ENCODE results near the gene CEP104. TPM values are rescaled to one million over a fixed set of nuclear protein-coding genes. Genes with fewer than 3 reads are reported as not detected.

The CEP104 gene
- polyA plus RNA-seq, 1 of the 3 experiments (the other 2 are of a cell fraction) = 19.2 TPM

DNA sequence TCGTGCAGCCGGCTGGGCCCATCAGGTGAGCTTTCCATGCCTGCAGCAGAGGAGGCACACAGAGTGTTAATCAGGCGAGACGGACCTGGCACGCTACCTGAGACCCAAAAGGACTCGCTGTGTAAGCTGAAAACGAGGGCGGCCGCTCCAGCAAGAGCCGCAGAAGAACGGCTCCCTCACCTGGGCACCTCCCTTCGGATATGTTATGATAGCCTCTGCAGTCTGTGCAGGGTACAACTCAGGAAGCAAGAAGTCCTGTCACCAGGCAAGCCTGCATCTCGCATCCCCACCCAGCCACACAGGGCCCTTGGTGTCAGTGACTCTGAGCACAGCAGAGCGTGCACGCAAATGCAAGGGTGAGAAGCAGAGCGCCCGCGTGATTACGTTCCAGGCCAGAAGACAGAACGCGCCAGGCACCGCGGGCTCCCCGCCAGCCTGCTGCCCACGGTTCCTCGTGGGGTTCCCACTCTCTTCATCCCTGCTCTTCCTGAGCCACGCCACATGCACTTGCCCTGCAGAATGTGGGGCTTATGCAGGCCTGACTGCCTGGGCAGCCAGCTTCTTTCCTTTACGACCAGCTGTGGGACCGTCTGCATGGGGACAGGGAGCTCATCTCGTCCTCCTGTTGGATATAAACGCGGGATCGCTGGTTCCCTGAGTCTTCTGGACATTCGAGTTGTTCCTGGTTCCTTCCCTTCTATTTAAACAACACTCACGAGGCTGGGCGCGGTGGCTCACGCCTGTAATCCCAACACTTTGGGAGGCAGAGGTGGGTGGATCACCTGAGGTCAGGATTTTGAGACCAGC is 40.5 kb downstream of the CEP104 start:
- Histone ChIP-seq H3K4me3 (ENCODE audit: low read depth in 2 of 2, low read length in 1 of 2) (no peak overlapping the region), H3K9me2 (no peaks in the 10 kb centered on the region), H3K9ac (no peak overlapping the region), H3K9me3 (no peaks in the 10 kb centered on the region), H3K36me3 (replicated peaks in 1 of 2; ENCODE audit: control insufficient read depth in 1 of 2, insufficient read depth in 2 of 2, low read length in 1 of 2) (peaks cover 0 to 23% of the 10 kb centered on the region in 2 experiments), H4K20me1 (ENCODE audit: insufficient read depth) (no peaks in the 10 kb centered on the region), H3F3A (replicated peaks; ENCODE audit: insufficient read depth) (no peaks in the 10 kb centered on the region), H2AFZ (ENCODE audit: low read depth) (no peak overlapping the region), H3K4me1 (ENCODE audit: control insufficient read depth in 1 of 2, insufficient read depth in 2 of 2, low read depth in 1 of 2, low read length in 1 of 2) (peaks cover 0 to 33% of the 10 kb centered on the region in 2 experiments; a peak in 2 of 4 replicates), H3K27me3 (ENCODE audit: insufficient read depth) (no peaks in the 10 kb centered on the region), H3K27ac (ENCODE audit: low read depth in 2 of 2, low read length in 1 of 2) (no peak overlapping the region), H3K79me2 (ENCODE audit: insufficient read depth) (no peaks in the 10 kb centered on the region), H3K4me2 (no peak overlapping the region)
- ChIA-PET POLR2A (no interaction called here), CTCF (interaction anchor here (1.4 kb wide), 1 partner anchor 15 kb away, joined by 5 read pairs; no protein-coding TSS in a partner anchor)
- no peak for DNase-seq
- WGBS (ENCODE audit: low lambda C conversion rate) = 91% methylated on average over 26 of the region's 38 CpGs
- no peak for TF ChIP-seq POLR2AphosphoS5 (IDR thresholded peaks at IDR 0.05; ENCODE audit: low read depth, low read length)
- TF ChIP-seq, protein P1, sequence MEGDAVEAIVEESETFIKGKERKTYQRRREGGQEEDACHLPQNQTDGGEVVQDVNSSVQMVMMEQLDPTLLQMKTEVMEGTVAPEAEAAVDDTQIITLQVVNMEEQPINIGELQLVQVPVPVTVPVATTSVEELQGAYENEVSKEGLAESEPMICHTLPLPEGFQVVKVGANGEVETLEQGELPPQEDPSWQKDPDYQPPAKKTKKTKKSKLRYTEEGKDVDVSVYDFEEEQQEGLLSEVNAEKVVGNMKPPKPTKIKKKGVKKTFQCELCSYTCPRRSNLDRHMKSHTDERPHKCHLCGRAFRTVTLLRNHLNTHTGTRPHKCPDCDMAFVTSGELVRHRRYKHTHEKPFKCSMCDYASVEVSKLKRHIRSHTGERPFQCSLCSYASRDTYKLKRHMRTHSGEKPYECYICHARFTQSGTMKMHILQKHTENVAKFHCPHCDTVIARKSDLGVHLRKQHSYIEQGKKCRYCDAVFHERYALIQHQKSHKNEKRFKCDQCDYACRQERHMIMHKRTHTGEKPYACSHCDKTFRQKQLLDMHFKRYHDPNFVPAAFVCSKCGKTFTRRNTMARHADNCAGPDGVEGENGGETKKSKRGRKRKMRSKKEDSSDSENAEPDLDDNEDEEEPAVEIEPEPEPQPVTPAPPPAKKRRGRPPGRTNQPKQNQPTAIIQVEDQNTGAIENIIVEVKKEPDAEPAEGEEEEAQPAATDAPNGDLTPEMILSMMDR (IDR thresholded peaks at IDR 0.05) = no peak
- no peak for TF ChIP-seq USF1 (IDR thresholded peaks at IDR 0.05; ENCODE audit: borderline replicate concordance, low read depth)
- TF ChIP-seq ZBTB33 (IDR thresholded peaks at IDR 0.05; ENCODE audit: borderline replicate concordance, low read depth) = no peak
- TF ChIP-seq YY1 (IDR thresholded peaks at IDR 0.05; ENCODE audit: low read depth) = no peak
- no peak for TF ChIP-seq TEAD4 (IDR thresholded peaks at IDR 0.05; ENCODE audit: borderline replicate concordance, insufficient read depth)
- TF ChIP-seq FOXJ3 (CRISPR knock-in tag; IDR thresholded peaks at IDR 0.05) = no peak
- no peak for TF ChIP-seq GATA2 (CRISPR knock-in tag; IDR thresholded peaks at IDR 0.05)
- no peak for TF ChIP-seq RCOR1 (IDR thresholded peaks at IDR 0.05; ENCODE audit: low read length)
- no peak for TF ChIP-seq CHD2 (IDR thresholded peaks at IDR 0.05; ENCODE audit: low read length, partially characterized antibody)
- no peak for TF ChIP-seq MEF2A (IDR thresholded peaks at IDR 0.05; ENCODE audit: borderline replicate concordance, low read depth)
- no peak for TF ChIP-seq MXI1 (IDR thresholded peaks at IDR 0.05; ENCODE audit: low read depth, low read length)
- no peak for TF ChIP-seq SMC3 (IDR thresholded peaks at IDR 0.05; ENCODE audit: low read depth, low read length)
- no peak for TF ChIP-seq RXRA (IDR thresholded peaks at IDR 0.05; ENCODE audit: borderline replicate concordance, low read depth)
- no peak for TF ChIP-seq TAF1 (IDR thresholded peaks at IDR 0.05; ENCODE audit: borderline replicate concordance, low read depth, low read length)
- no peak for TF ChIP-seq EZH2phosphoT487 (IDR thresholded peaks at IDR 0.05; ENCODE audit: borderline replicate concordance, low read depth)
- no peak for TF ChIP-seq JUND (IDR thresholded peaks at IDR 0.05)

All from SK-N-SH (cell line).